SK-N-SH treated with all-trans-retinoic acid at 6 μM for 48 hours (cell line): ENCODE measurements around the gene ADAMTSL1.

ENCODE experiments used
- ARNTL ChIP-seq: fragments of 450-650 bp; formaldehyde crosslinking; IDR thresholded peaks from 2 replicates; pipeline ENCODE4 v1.5.0; 2020; ENCODE audit warnings: low read depth, mild to moderate bottlenecking, moderate library complexity, borderline replicate concordance
- BACH2 ChIP-seq: fragments of 250-450 bp; sonication (Bioruptor Pico); IDR thresholded peaks from 2 replicates; pipeline ENCODE4 v1.9.0; 2021; ENCODE audit warnings: mild to moderate bottlenecking, borderline replicate concordance
- ESRRG ChIP-seq: fragments of 250-450 bp; sonication (Bioruptor Pico); IDR thresholded peaks from 2 replicates; pipeline ENCODE4 v1.6.1; 2021; ENCODE audit warnings: mild to moderate bottlenecking
- ISL1 ChIP-seq: fragments of 250-450 bp; sonication (Bioruptor Pico); IDR thresholded peaks from 2 replicates; pipeline ENCODE4 v2.1.2; 2022; ENCODE audit warnings: mild to moderate bottlenecking, moderate library complexity
- PATZ1 ChIP-seq: fragments of 250-450 bp; sonication (Bioruptor Pico); IDR thresholded peaks from 2 replicates; pipeline ENCODE4 v1.8.0; 2020; ENCODE audit warnings: mild to moderate bottlenecking, moderate library complexity, borderline replicate concordance
- SNAI2 ChIP-seq: fragments of 250-450 bp; sonication (Bioruptor Pico); IDR thresholded peaks from 2 replicates; pipeline ENCODE4 v1.5.0; 2020; ENCODE audit warnings: mild to moderate bottlenecking, moderate library complexity
- ZNF565 ChIP-seq: fragments of 450-650 bp; formaldehyde crosslinking; conservative IDR thresholded peaks from 2 replicates; pipeline ENCODE4 v1.5.0; 2020; ENCODE audit warnings: low read depth, mild to moderate bottlenecking, moderate library complexity
- TF ChIP-seq, protein P1 (sequence below): fragments of 250-450 bp; sonication (Bioruptor Pico); IDR thresholded peaks from 2 replicates; pipeline ENCODE4 v1.5.1; 2020; ENCODE audit warnings: low read depth, mild to moderate bottlenecking, moderate library complexity

DNA sequence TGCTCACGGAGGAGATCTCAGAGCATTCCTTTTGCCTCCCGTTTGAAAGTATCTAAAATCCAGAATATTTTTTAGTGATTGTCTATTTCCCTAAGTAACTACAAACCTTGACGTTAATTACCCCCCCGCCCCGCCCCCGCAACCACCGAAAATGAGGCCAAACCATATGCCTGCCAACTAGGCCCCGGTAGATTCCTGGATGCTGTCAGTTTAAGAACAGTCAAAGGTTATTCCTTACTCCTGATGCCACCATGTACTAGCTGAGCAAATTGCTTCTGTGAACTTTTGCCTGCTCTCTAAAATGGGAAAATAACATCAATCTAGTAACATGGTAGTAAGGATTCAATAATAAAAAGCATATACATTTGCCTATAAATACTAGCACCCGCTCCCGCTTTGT lies 314.3 kb downstream of the ADAMTSL1 start:
- TF ChIP-seq PATZ1 (CRISPR knock-in tag) (no peak), ISL1 (no peak), BACH2 (CRISPR knock-in tag) (no peak), ARNTL (CRISPR knock-in tag) (no peak), SNAI2 (CRISPR knock-in tag) (no peak), ESRRG (CRISPR knock-in tag) (no peak), ZNF565 (CRISPR knock-in tag) (no peak)
- TF ChIP-seq, protein P1, sequence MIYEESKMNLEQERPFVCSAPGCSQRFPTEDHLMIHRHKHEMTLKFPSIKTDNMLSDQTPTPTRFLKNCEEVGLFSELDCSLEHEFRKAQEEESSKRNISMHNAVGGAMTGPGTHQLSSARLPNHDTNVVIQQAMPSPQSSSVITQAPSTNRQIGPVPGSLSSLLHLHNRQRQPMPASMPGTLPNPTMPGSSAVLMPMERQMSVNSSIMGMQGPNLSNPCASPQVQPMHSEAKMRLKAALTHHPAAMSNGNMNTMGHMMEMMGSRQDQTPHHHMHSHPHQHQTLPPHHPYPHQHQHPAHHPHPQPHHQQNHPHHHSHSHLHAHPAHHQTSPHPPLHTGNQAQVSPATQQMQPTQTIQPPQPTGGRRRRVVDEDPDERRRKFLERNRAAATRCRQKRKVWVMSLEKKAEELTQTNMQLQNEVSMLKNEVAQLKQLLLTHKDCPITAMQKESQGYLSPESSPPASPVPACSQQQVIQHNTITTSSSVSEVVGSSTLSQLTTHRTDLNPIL = no peak
